HCT116 (cell line): ENCODE data around the gene EML1. TPM values are rescaled to one million over a fixed set of nuclear protein-coding genes. Genes with fewer than 3 reads are reported as not detected.

Source experiments
- ATAC-seq: fragments of 200-7000 bp; cut with Tn5 transposase; 2 replicates; pipeline ENCODE4 v1.9.1; 2020; ENCODE audit warnings: mild to moderate bottlenecking, moderate library complexity
- BruUV-seq: library from RNA; stranded (reverse); fragments of 400-500 nt; replicated peaks from 2 replicates; lab custom pipeline; 2021; lab: Mats Ljungman, UMichigan
- CTCF ChIA-PET: fragments of 300-600 bp; sonication (Branson Sonifier 250); formaldehyde crosslinking; loops from one replicate; lab custom pipeline; 2021; ENCODE audit warnings: antibody characterized with exemption; lab: Charles Lee
- POLR2A ChIA-PET: fragments of 300-600, 350-600 bp; sonication (Branson Sonifier 250); formaldehyde crosslinking; loops from one replicate; lab custom pipeline; 2021; ENCODE audit warnings: antibody characterized with exemption; lab: Charles Lee
- RAD21 ChIA-PET, 2 experiments: fragments of 300-600 bp; sonication (Branson Sonifier 250); formaldehyde crosslinking; loops; one replicate each; lab custom pipeline; 2023; ENCODE audit warnings: low total read pairs in 2 of 2; ENCODE audit not compliant: uncharacterized antibody in 2 of 2, unreplicated experiment in 2 of 2, low non-redundant PET in 1 of 2; lab: Charles Lee
- DNase-seq: peaks from one replicate; pipeline ENCODE4 v3.0.0-alpha.2; 2010; ENCODE audit warnings: low read depth, low spot score
- H2AFZ ChIP-seq: fragments of 200-600 bp; shearing (Covaris generic), sonication (generic); 2 replicates; pipeline ENCODE4 v1.6.1; 2017; ENCODE audit warnings: low read depth, mixed run types, mixed read lengths, antibody characterized with exemption, low read length; ENCODE audit not compliant: poor library complexity, severe bottlenecking
- H3K27ac ChIP-seq: 2 replicates; pipeline ENCODE4 v1.5.1; 2012; ENCODE audit warnings: low read depth, low read length
- H3K27me3 ChIP-seq: fragments of 200-600 bp; sonication (generic); 2 replicates; pipeline ENCODE4 v1.6.1; 2016; ENCODE audit warnings: mixed run types, low read length, mixed read lengths; ENCODE audit not compliant: insufficient read depth
- H3K36me3 ChIP-seq, 2 experiments: fragments of 200-500 bp in 1 of 2; fragments of 200-600 bp in 1 of 2; sonication (Bioruptor generic) in 1 of 2; sonication (generic) in 1 of 2; 2 replicates each; pipeline versions ENCODE4 v1.5.1 to v1.6.1; 2014 to 2016; ENCODE audit warnings: low read length in 2 of 2, inconsistent platforms in 1 of 2, mixed read lengths in 1 of 2, mixed run types in 1 of 2; ENCODE audit not compliant: insufficient read depth in 2 of 2, control insufficient read depth in 1 of 2
- H3K4me1 ChIP-seq, 2 experiments: fragments of 200-600 bp in 1 of 2; sonication (generic) in 1 of 2; 2 replicates each; pipeline versions ENCODE4 v1.5.1 to v1.6.1; 2012 to 2017; ENCODE audit warnings: low read length in 2 of 2, inconsistent platforms in 1 of 2, mild to moderate bottlenecking in 1 of 2, mixed read lengths in 1 of 2, mixed run types in 1 of 2, moderate library complexity in 1 of 2; ENCODE audit not compliant: insufficient read depth in 2 of 2, control insufficient read depth in 1 of 2
- H3K4me2 ChIP-seq: fragments of 200-600 bp; sonication (generic); 2 replicates; pipeline ENCODE4 v1.6.1; 2017; ENCODE audit warnings: mixed run types, low read length, mixed read lengths
- H3K4me3 ChIP-seq, 2 experiments: fragments of 200-600 bp in 1 of 2; sonication (generic) in 1 of 2; replicated peaks in 1 of 2; 2 replicates each; pipeline ENCODE4 v1.5.1; 2011 to 2016; ENCODE audit warnings: low read length in 2 of 2, control low read depth in 1 of 2, low read depth in 1 of 2, mild to moderate bottlenecking in 1 of 2, mixed read lengths in 1 of 2, mixed run types in 1 of 2
- H3K79me2 ChIP-seq: fragments of 200-600 bp; sonication (generic); 2 replicates; pipeline ENCODE4 v1.6.1; 2017; ENCODE audit warnings: mild to moderate bottlenecking, mixed run types, low read length, moderate library complexity, mixed read lengths; ENCODE audit not compliant: insufficient read depth
- H3K9ac ChIP-seq: fragments of 200-600 bp; sonication (generic); 2 replicates; pipeline ENCODE4 v1.6.1; 2016; ENCODE audit warnings: low read length, mixed read lengths
- H3K9me2 ChIP-seq: fragments of 200-600 bp; sonication (generic), shearing (Covaris generic); 2 replicates; pipeline ENCODE4 v1.6.1; 2017; ENCODE audit warnings: mixed run types, mild to moderate bottlenecking, moderate library complexity; ENCODE audit not compliant: insufficient read depth
- H3K9me3 ChIP-seq, 2 experiments: fragments of 200-500 bp in 1 of 2; fragments of 200-600 bp in 1 of 2; sonication (Bioruptor generic) in 1 of 2; sonication (generic) in 1 of 2; 2 replicates each; pipeline ENCODE4 v1.6.1; 2014 to 2017; ENCODE audit warnings: low read length in 2 of 2, mixed read lengths in 2 of 2, inconsistent platforms in 1 of 2, low read depth in 1 of 2, mild to moderate bottlenecking in 1 of 2, mixed run types in 1 of 2, moderate library complexity in 1 of 2; ENCODE audit not compliant: control insufficient read depth in 1 of 2, insufficient read depth in 1 of 2
- H4K20me1 ChIP-seq: fragments of 200-600 bp; sonication (generic), shearing (Covaris generic); 2 replicates; pipeline ENCODE4 v1.6.1; 2017; ENCODE audit warnings: mixed run types, mild to moderate bottlenecking, moderate library complexity; ENCODE audit not compliant: insufficient read depth
- EGR1 ChIP-seq: IDR thresholded peaks from 2 replicates; pipeline ENCODE4 v1.6.1; 2012; ENCODE audit warnings: low read depth
- ELF1 ChIP-seq: IDR thresholded peaks from 2 replicates; pipeline ENCODE4 v1.6.1; 2012; ENCODE audit warnings: low read depth, borderline replicate concordance
- EZH2 ChIP-seq: fragments of 200-600 bp; sonication (generic); IDR thresholded peaks from 2 replicates; pipeline ENCODE4 v1.6.1; 2017; ENCODE audit warnings: antibody characterized with exemption, mixed run types
- FOSL1 ChIP-seq: IDR thresholded peaks from 2 replicates; pipeline ENCODE4 v1.6.1; 2012; ENCODE audit warnings: low read depth
- POLR2A ChIP-seq: IDR thresholded peaks from 2 replicates; pipeline ENCODE4 v1.7.0; 2011; ENCODE audit warnings: borderline replicate concordance; ENCODE audit not compliant: insufficient read depth, insufficient read length; ENCODE audit errors: extremely low read depth
- RAD21 ChIP-seq: IDR thresholded peaks from 2 replicates; pipeline ENCODE4 v1.6.1; 2012; ENCODE audit warnings: low read depth, mild to moderate bottlenecking
- SIN3A ChIP-seq: IDR thresholded peaks from 2 replicates; pipeline ENCODE4 v1.6.1; 2012; ENCODE audit warnings: low read depth
- TCF7L2 ChIP-seq: IDR thresholded peaks from 2 replicates; pipeline ENCODE4 v1.7.0; 2011; ENCODE audit warnings: borderline replicate concordance, inconsistent platforms; ENCODE audit not compliant: insufficient read depth, insufficient read length; ENCODE audit errors: extremely low read depth
- YY1 ChIP-seq: IDR thresholded peaks from 2 replicates; pipeline ENCODE4 v1.6.1; 2011; ENCODE audit warnings: low read length, low read depth, moderate library complexity, mild to moderate bottlenecking; ENCODE audit not compliant: insufficient replicate concordance; ENCODE audit errors: extremely low read depth
- intact Hi-C: fragments of 100-400 bp; cut with micrococcal nuclease; formaldehyde crosslinking; loops from 2 replicates; pipeline ENCODE4 v1.10.0; 2022
- total RNA-seq: library from RNA; stranded (reverse); gene quantifications from one replicate; pipeline ENCODE4 v1.2.1, GENCODE V29; 2021; ENCODE audit not compliant: unreplicated experiment

Gene EML1
- total RNA-seq, 1 experiment from 2014 or later, result 7.4 TPM

- DNase-seq (no peak), ATAC-seq (no peak)
- Histone ChIP-seq H2AFZ (no peak overlapping the region), H3K9me2 (no peaks in the 10 kb centered on the region), H4K20me1 (no peaks in the 10 kb centered on the region), H3K4me3 (no peak overlapping the region), H3K4me2 (no peak overlapping the region), H3K27me3 (peaks cover 5% of the 10 kb centered on the region; the same call in 1 of the 2 replicates), H3K4me1 (no peaks in the 10 kb centered on the region), H3K36me3 (no peaks in the 10 kb centered on the region), H3K27ac (no peak overlapping the region), H3K79me2 (no peaks in the 10 kb centered on the region), H3K9ac (no peak overlapping the region), H3K9me3 (no peaks in the 10 kb centered on the region)
- ChIA-PET POLR2A (no interaction called here), RAD21 (no interaction called here), CTCF (no interaction called here)
- intact Hi-C loops, result loop anchor here (5.0 kb wide), 1 partner anchor 497 kb away; no protein-coding TSS in a partner anchor
- BruUV-seq, result no TSS peak
- TF ChIP-seq POLR2A (no peak), EGR1 (no peak), YY1 (no peak)
These were observed 96.1 kb downstream of the EML1 start for GRCh38 chr14:99889268-99889667.

DNA sequence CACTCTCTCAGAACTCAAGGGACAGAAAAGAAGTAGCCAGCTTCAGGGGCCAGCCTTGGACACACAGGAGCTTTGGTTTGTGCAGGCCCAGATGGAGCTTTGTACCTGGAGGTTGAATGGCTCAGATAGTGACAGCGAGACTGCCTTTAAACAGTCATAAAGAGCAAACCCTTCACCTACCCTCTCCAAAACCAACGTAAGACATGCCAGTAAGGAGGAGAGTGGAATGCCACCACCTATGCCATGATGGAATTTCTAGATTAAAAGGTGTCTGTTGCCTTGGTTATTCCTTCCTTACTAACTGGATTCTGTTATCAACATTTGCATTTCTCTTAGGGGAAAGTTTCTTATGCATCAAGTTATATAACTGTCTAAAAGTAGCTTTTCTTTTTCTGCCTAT, 98.1 kb downstream of the EML1 start:
- ATAC-seq, result no peak
- no peak overlapping the region for H3K4me3 ChIP-seq
- intact Hi-C loops, result no loop called here
- H3K36me3 ChIP-seq, result no peaks in the 10 kb centered on the region
- H3K9me3 ChIP-seq, result no peaks in the 10 kb centered on the region
- no peak overlapping the region for H3K27ac ChIP-seq
- no peak overlapping the region for H3K4me2 ChIP-seq
- no peaks in the 10 kb centered on the region for H3K9me2 ChIP-seq
- H3K4me1 ChIP-seq, result no peaks in the 10 kb centered on the region
- peaks cover 5% of the 10 kb centered on the region; the same call in 1 of the 2 replicates for H3K27me3 ChIP-seq
- H4K20me1 ChIP-seq, result no peaks in the 10 kb centered on the region
- no peaks in the 10 kb centered on the region for H3K79me2 ChIP-seq
- ChIA-PET CTCF (no interaction called here), POLR2A (no interaction called here), RAD21 (no interaction called here)
- DNase-seq, result no peak
- no TSS peak for BruUV-seq
- no peak overlapping the region for H3K9ac ChIP-seq
- no peak for TF ChIP-seq RAD21
- TF ChIP-seq SIN3A, result no peak
- no peak for TF ChIP-seq YY1
- TF ChIP-seq FOSL1, result no peak
- TF ChIP-seq EZH2, result no peak
- TF ChIP-seq ELF1, result no peak
- TF ChIP-seq TCF7L2, result no peak
- H2AFZ ChIP-seq, result no peak overlapping the region
